ENCODE measurements around the gene CTNND1. TPM values are rescaled to one million over a fixed set of nuclear protein-coding genes. Genes with fewer than 3 reads are reported as not detected.

The CTNND1 gene
- total and polyA plus RNA-seq, 10 of the 15 experiments (the other 5 are each of a cell fraction or from before 2014, with no cell fraction given): 4.7 to 70.0 (median 30.0) TPM

DNA sequence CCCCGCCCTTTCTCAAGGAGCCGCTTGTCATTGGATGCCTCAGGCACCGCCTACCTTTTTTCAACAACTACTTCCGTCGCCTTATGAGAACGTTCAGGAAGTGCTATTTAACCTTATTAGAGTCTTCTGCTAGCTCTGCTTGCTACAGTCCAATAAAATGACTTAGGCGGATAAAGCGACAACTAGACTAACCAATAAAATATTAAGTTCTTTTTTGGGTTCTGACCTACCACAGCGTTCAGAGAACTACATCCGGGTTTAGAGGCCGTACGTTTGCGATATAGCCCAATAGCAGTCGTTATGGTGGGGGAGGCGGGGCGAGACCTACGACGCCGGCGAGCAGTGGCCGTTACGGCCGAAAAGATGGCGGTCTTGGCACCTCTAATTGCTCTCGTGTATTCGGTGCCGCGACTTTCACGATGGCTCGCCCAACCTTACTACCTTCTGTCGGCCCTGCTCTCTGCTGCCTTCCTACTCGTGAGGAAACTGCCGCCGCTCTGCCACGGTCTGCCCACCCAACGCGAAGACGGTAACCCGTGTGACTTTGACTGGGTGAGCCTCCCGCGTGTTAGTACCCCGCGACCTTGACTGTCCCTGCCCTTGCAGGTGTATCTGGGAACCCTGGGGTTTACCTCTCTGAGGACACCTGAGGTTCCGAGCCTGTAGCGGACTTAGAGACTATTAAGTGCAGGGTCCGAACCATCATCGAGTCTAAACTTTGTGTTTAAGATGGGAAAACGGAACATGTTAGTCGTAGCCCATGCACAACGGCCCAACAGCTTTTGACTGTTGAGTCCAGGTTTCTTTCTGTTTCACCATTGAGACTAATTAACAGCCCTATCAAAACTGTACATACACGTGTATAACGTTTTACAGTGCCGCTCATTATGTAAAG, 49.1 kb upstream of the CTNND1 start, which contains the start of gene TMX2 (continued):
- TF ChIP-seq TAF1 (IDR thresholded peaks at IDR 0.05; ENCODE audit: borderline replicate concordance, low read depth, low read length) (peak; percentile 72; the same call in 1 of the 2 replicates), NFYB (IDR thresholded peaks at IDR 0.05; ENCODE audit: insufficient read depth, low read depth, low read length) (peak; percentile 94), BHLHE40 (IDR thresholded peaks at IDR 0.05; ENCODE audit: borderline replicate concordance in 1 of 2, low read depth in 2 of 2, low read length in 1 of 2) (0 out of 4 replicates have a peak, but pooled peaks of 1 of the 2 experiments have one; percentile 26), ATF7 (IDR thresholded peaks at IDR 0.05; ENCODE audit: low read depth) (peak; percentile 64), RAD21 (IDR thresholded peaks at IDR 0.05; ENCODE audit: insufficient read depth, low read depth, low read length) (no peak), ETV6 (conservative IDR thresholded peaks at IDR 0.05 in 1 of 2, IDR thresholded peaks at IDR 0.05 in 1 of 2; ENCODE audit: borderline replicate concordance in 1 of 2, low read depth in 1 of 2) (no peak), LARP7 (IDR thresholded peaks at IDR 0.05) (peak; percentile 77), NR2C1 (IDR thresholded peaks at IDR 0.05) (peak; percentile 99), MTA2 (IDR thresholded peaks at IDR 0.05; ENCODE audit: low read depth) (peak; percentile 91), GABPA (IDR thresholded peaks at IDR 0.05; ENCODE audit: low read depth) (peak; percentile 99), FOXK2 (IDR thresholded peaks at IDR 0.05) (peak; percentile 64; the same call in 1 of the 2 replicates), NR2F1 (conservative IDR thresholded peaks at IDR 0.05) (0 out of 2 replicates have a peak, but pooled peaks have one; percentile 13)
- TF ChIP-seq, protein P1, sequence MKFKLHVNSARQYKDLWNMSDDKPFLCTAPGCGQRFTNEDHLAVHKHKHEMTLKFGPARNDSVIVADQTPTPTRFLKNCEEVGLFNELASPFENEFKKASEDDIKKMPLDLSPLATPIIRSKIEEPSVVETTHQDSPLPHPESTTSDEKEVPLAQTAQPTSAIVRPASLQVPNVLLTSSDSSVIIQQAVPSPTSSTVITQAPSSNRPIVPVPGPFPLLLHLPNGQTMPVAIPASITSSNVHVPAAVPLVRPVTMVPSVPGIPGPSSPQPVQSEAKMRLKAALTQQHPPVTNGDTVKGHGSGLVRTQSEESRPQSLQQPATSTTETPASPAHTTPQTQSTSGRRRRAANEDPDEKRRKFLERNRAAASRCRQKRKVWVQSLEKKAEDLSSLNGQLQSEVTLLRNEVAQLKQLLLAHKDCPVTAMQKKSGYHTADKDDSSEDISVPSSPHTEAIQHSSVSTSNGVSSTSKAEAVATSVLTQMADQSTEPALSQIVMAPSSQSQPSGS (IDR thresholded peaks at IDR 0.05; ENCODE audit: low read length): no peak
- TF ChIP-seq, protein P2, sequence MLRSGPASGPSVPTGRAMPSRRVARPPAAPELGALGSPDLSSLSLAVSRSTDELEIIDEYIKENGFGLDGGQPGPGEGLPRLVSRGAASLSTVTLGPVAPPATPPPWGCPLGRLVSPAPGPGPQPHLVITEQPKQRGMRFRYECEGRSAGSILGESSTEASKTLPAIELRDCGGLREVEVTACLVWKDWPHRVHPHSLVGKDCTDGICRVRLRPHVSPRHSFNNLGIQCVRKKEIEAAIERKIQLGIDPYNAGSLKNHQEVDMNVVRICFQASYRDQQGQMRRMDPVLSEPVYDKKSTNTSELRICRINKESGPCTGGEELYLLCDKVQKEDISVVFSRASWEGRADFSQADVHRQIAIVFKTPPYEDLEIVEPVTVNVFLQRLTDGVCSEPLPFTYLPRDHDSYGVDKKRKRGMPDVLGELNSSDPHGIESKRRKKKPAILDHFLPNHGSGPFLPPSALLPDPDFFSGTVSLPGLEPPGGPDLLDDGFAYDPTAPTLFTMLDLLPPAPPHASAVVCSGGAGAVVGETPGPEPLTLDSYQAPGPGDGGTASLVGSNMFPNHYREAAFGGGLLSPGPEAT (IDR thresholded peaks at IDR 0.05; ENCODE audit: low read depth): peak; percentile 99
- TF ChIP-seq, protein P3, sequence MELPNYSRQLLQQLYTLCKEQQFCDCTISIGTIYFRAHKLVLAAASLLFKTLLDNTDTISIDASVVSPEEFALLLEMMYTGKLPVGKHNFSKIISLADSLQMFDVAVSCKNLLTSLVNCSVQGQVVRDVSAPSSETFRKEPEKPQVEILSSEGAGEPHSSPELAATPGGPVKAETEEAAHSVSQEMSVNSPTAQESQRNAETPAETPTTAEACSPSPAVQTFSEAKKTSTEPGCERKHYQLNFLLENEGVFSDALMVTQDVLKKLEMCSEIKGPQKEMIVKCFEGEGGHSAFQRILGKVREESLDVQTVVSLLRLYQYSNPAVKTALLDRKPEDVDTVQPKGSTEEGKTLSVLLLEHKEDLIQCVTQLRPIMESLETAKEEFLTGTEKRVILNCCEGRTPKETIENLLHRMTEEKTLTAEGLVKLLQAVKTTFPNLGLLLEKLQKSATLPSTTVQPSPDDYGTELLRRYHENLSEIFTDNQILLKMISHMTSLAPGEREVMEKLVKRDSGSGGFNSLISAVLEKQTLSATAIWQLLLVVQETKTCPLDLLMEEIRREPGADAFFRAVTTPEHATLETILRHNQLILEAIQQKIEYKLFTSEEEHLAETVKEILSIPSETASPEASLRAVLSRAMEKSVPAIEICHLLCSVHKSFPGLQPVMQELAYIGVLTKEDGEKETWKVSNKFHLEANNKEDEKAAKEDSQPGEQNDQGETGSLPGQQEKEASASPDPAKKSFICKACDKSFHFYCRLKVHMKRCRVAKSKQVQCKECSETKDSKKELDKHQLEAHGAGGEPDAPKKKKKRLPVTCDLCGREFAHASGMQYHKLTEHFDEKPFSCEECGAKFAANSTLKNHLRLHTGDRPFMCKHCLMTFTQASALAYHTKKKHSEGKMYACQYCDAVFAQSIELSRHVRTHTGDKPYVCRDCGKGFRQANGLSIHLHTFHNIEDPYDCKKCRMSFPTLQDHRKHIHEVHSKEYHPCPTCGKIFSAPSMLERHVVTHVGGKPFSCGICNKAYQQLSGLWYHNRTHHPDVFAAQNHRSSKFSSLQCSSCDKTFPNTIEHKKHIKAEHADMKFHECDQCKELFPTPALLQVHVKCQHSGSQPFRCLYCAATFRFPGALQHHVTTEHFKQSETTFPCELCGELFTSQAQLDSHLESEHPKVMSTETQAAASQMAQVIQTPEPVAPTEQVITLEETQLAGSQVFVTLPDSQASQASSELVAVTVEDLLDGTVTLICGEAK (IDR thresholded peaks at IDR 0.05; ENCODE audit: borderline replicate concordance): peak; percentile 99
- TF ChIP-seq, protein P4, sequence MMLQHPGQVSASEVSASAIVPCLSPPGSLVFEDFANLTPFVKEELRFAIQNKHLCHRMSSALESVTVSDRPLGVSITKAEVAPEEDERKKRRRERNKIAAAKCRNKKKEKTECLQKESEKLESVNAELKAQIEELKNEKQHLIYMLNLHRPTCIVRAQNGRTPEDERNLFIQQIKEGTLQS (IDR thresholded peaks at IDR 0.05; ENCODE audit: borderline replicate concordance, extremely low read depth, low read depth, low read length): no peak
- TF ChIP-seq, protein P5, sequence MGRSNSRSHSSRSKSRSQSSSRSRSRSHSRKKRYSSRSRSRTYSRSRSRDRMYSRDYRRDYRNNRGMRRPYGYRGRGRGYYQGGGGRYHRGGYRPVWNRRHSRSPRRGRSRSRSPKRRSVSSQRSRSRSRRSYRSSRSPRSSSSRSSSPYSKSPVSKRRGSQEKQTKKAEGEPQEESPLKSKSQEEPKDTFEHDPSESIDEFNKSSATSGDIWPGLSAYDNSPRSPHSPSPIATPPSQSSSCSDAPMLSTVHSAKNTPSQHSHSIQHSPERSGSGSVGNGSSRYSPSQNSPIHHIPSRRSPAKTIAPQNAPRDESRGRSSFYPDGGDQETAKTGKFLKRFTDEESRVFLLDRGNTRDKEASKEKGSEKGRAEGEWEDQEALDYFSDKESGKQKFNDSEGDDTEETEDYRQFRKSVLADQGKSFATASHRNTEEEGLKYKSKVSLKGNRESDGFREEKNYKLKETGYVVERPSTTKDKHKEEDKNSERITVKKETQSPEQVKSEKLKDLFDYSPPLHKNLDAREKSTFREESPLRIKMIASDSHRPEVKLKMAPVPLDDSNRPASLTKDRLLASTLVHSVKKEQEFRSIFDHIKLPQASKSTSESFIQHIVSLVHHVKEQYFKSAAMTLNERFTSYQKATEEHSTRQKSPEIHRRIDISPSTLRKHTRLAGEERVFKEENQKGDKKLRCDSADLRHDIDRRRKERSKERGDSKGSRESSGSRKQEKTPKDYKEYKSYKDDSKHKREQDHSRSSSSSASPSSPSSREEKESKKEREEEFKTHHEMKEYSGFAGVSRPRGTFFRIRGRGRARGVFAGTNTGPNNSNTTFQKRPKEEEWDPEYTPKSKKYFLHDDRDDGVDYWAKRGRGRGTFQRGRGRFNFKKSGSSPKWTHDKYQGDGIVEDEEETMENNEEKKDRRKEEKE (IDR thresholded peaks at IDR 0.05): no peak

All from GM12878 (cell line).